ENCODE results near the gene SYT10.
"Not testable (repeated sequence)": the region's sequence is repeated elsewhere in the genome, so short reads cannot be mapped to it uniquely, and the experiment has no call there.

SYT10 gene

DNA sequence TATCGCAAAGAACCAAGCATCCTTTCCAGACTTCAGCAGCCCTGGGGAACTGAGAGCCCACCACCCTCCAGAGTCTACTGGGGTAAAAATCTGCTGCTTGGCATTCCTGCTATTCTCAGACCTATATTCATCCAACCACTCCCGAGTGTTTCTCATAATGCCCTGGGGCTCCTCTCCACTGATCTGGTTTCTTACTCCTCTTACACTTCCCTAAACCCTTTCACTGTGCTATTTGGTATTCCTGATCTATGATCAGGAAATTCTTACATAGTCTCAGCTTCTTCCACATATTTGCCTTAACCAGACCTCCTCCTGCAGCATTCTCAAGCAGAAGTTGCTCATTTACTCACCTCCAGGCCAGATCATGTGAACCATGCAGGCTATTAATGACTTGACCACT is 82.4 kb downstream of the SYT10 start:
- FAIRE-seq: no peak
- no peak for DNase-seq (ENCODE audit: low spot score)

DNA sequence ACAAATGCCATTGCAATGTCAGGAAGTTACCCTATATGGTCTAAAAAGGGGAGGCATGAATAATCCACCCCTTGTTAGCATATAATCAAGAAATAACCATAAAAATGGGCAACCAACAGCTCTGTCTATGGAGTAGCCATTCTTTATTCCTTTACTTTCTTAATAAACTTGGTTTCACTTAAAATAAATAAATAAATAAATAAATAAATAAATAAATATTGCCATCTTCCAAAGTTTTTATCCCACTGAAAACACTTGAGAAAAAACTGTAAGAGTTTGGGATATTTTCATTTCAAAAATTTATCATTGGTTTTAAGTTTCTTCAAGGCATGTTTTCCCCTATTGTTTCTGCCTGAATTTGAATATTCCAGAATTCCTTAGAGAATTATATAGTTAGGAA is 89.8 kb downstream of the SYT10 start:
- DNase-seq (ENCODE audit: low spot score): no peak
- no peak for FAIRE-seq

DNA sequence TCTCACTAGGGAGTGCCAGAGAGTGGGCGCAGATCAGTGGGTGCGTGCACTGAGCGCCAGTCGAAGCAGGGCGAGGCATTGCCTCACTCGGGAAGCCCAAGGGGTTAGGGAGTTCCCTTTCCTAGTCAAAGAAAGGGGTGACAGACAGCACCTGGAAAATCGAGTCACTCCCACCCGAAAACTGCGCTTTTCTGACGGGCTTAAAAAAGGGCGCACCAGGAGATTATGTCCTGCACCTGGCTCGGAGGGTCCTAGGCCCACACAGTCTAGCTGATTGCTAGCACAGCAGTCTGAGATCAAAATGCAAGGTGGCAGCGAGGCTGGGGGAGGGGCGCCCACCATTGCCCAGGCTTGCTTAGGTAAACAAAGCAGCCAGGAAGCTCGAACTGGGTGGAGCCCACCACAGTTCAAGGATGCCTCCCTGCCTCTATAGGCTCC is 107.6 kb downstream of the SYT10 start:
- not testable (repeated sequence) for FAIRE-seq; DNase-seq (ENCODE audit: low spot score)

DNA sequence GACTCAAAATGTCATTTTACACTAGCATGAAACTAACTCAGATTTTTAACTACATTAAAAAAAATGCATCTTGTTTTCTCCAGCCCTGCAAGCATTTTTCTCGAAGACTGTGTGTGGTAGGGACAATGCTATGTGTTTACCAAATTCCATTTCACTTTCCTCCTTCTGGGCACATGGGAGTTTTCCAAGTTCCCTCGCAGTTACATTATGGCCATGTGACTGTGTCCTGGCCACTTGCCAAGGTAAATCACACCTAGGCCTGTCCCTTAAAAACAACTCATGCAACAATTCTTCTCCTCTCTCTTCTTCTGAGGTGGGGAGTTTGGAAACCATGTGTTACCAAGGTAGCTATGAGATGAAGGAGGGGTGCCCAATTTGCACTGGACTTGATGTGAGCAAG is 108.7 kb downstream of the SYT10 start:
- DNase-seq (ENCODE audit: low spot score): no peak

More for the DNA sequence above, 108.7 kb downstream of the SYT10 start:
- no peak for FAIRE-seq

Data from RCC 7860 (cell line).